K562 treated with DMSO at 1 percent for 24 hours (cell line): ENCODE measurements around the gene PRAME. TPM values are rescaled to one million over a fixed set of nuclear protein-coding genes. Genes with fewer than 3 reads are reported as not detected.

Experiments used
- total RNA-seq: library from RNA; unstranded; fragments of 300-600 nt; gene quantifications from 2 replicates; pipeline ENCODE4 v1.2.3, GENCODE V29; 2022; ENCODE audit warnings: low read depth; ENCODE audit not compliant: insufficient read depth

Gene PRAME
- total RNA-seq, result 1,731 and 1,756 TPM in 2 replicates

DNA sequence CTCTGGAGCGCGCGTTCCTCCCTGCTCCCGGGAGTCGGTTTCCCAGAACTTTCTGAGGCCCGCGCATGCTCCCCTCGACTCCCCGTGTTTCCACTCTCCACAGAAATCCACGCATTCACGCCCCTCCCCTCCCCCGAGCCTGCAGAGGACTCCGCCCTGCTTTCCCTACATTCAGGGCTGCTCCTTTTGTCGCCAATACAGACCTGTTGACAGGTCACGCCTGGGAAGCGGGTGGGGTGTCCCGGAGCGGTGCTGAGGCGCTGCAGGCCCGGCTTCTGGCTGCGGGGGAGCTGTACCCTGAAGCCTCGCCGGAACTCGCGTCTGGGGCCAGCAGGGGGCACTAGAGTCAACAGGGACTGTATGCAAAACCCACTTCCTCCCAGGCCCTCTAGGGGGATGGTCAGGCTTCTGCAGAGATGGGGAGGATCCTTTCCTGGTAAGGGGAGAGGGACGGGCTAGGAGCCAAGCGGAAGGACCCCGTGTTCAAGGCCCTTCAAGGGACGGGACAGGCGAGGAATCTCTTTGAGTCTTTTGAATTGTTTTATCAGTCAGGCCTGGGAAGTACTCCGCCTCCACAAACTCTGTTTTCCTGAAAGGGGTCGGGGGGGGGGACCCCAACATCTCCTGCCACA is at the start of gene PRAME:
PRAME (minus strand) TSS at position 294 of the 632 bp plus-strand sequence. CDS start 2,433 bp downstream, outside the sequence.

DNA sequence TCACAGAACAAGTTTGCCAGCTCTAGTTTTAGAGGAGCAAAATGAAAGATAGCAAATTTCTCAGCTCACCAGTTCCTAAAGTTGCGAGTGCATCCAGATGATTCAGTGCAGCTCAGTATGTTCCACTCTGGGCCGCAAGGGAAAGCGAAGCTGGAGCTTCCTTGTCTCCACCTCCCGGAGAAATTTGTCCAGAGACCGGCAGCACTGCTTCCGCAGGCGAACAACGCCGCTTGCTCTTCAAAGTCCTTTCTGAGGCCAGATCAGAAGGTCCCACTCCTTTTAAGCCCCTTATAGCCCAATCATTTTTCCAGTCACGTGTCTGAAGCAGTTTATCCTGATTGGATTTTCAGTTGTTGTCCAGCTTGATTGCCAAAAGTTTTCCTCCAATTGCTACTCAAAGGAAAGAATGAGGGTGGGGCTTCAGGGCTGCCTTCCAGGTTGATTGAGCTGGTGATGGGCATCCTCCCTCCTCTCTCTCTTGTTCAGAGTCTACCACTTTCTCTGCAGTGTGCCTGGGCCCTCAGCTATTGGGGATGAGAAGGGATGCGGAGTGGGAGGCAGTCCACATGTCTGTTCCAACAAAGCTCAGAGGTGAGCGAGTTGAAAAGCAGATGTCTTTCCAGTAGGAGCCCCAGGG is 38.9 kb downstream of the PRAME start, which contains the start of gene ZNF280A:
ZNF280A (minus strand) TSS at position 251 of the 637 bp plus-strand sequence. CDS start 4,640 bp downstream, outside the sequence.

DNA sequence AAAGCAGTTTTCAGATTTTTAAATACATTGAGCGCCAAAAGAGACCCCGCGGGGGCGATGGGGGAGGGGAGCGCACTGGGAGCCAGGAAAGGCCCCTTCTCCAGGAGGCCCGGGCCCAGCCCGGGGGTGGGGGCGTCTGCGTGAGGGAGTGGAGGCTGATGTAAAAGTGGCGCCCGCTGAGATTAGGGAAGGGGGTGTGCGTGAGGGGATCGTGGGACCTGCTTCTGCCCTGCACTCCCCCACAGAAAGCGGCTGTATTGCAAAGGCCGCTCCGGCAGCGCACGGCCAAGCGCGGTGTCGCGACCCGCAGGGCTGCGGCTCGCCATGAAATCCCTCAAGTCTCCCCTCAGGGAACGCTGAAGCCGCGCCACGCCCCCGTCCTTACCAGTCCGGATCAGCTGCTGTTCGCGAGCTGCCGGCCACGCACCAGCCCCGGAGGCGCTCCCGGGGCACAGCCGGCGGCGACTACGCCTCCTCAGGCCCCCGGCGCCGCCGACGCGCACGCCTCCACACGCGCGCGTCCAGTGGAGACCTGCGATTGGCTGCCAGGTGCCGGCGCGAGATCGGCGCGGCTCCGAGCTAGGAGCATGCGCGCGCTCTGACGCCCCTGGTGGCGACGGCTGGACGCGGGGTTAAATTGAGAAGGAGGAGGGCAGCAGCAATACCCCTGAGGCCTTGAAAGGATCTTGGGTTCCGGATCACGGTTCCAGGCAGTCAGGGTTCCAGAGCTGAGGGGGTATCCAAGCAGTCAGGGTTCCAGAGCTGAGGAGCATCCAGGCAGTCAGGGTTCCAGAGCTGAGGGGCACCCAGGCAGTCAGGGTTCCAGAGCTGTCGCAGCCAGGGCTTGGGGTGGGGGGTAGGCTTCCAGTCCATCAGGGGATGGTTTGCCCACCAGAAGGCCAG is 50.5 kb downstream of the PRAME start, which contains the start of gene ZNF280B:
ZNF280B (minus strand) TSS at position 469 of the 903 bp plus-strand sequence. CDS start 19,344 bp downstream, outside the sequence.

Other genes with a start within 250 kb of the PRAME start
- gene ZNF280B, start 50.5 kb downstream of the PRAME start, total RNA-seq, result 8.6 and 9.4 TPM in 2 replicates
- 28.2 and 36.8 TPM in 2 replicates for gene ZNF280A, start 39.0 kb downstream of the PRAME start, total RNA-seq
- gene GGTLC2, start 85.3 kb upstream of the PRAME start, total RNA-seq, result not detected in 2 replicates